H54 (cell line): ENCODE results near the gene HNF4A.

ENCODE experiments used
- DNase-seq: peaks from one replicate; pipeline ENCODE4 v3.0.0; 2011; ENCODE audit warnings: low spot score, mixed read lengths; ENCODE audit not compliant: insufficient read length
- FAIRE-seq: peaks from 3 replicates; lab custom pipeline; 2011; peaks lifted over from hg19 to GRCh38; lab: Jason Lieb, UNC
- POLR2A ChIP-seq: IDR thresholded peaks from 2 replicates; pipeline ENCODE4 v1.6.1; 2011; ENCODE audit warnings: low read depth, mild to moderate bottlenecking, low read length

HNF4A gene

GRCh38 chr20:44426879-44427790 is 71.6 kb downstream of the HNF4A start:
- no peak for DNase-seq
- no peak for TF ChIP-seq POLR2A
- no peak for FAIRE-seq

- FAIRE-seq (no peak), DNase-seq (no peak)
- TF ChIP-seq POLR2A: no peak
Observed at GRCh38 chr20:44427804-44428173, 72.3 kb downstream of the HNF4A start.

- TF ChIP-seq POLR2A: no peak
- no peak for DNase-seq
- no peak for FAIRE-seq
Observed at GRCh38 chr20:44428174-44429016, 72.9 kb downstream of the HNF4A start.

GRCh38 chr20:44429017-44429339 is 73.5 kb downstream of the HNF4A start:
- DNase-seq: no peak
- FAIRE-seq: no peak
- TF ChIP-seq POLR2A: no peak

GRCh38 chr20:44429419-44430269 is 74.1 kb downstream of the HNF4A start:
- no peak for FAIRE-seq
- no peak for TF ChIP-seq POLR2A
- DNase-seq: no peak

- no peak for DNase-seq
- no peak for TF ChIP-seq POLR2A
- FAIRE-seq: no peak
Observed at GRCh38 chr20:44430270-44431065, 75.0 kb downstream of the HNF4A start.

- FAIRE-seq (no peak), DNase-seq (no peak)
- TF ChIP-seq POLR2A: no peak
Observed at GRCh38 chr20:44431118-44431501, 75.6 kb downstream of the HNF4A start.

- DNase-seq (no peak), FAIRE-seq (no peak)
- no peak for TF ChIP-seq POLR2A
Observed at GRCh38 chr20:44431502-44432234, 76.2 kb downstream of the HNF4A start.

GRCh38 chr20:44432618-44433577 is 77.4 kb downstream of the HNF4A start:
- TF ChIP-seq POLR2A: no peak
- no peak for DNase-seq
- no peak for FAIRE-seq

GRCh38 chr20:44433751-44434538 is 78.4 kb downstream of the HNF4A start:
- no peak for FAIRE-seq
- no peak for DNase-seq
- TF ChIP-seq POLR2A: no peak
